Endothelial cell of umbilical vein (primary cell): Measurements from ENCODE around the gene COQ4.

ENCODE experiments used
- CTCF ChIP-seq, 2 donors: IDR thresholded peaks; 1 replicate in 1 of 2; 2 replicates in 1 of 2; pipeline ENCODE4 v1.5.1; 2011; ENCODE audit warnings: low read length in 2 of 2, mild to moderate bottlenecking in 2 of 2, moderate library complexity in 2 of 2, control low read depth in 1 of 2, inconsistent platforms in 1 of 2, low read depth in 1 of 2; ENCODE audit not compliant: insufficient read depth in 1 of 2; ENCODE audit errors: extremely low read depth in 1 of 2
- EZH2 ChIP-seq: IDR thresholded peaks from 2 replicates; pipeline ENCODE4 v1.6.1; 2012; ENCODE audit warnings: borderline replicate concordance, low read depth, mild to moderate bottlenecking, moderate library complexity, low read length, inconsistent platforms; ENCODE audit not compliant: severe bottlenecking
- GATA2 ChIP-seq: IDR thresholded peaks from 2 replicates; pipeline ENCODE4 v1.7.0; 2011; ENCODE audit warnings: low read depth, mild to moderate bottlenecking, moderate library complexity, mixed read lengths, low read length; ENCODE audit not compliant: insufficient read length, insufficient read depth
- JUN ChIP-seq: IDR thresholded peaks from 2 replicates; pipeline ENCODE4 v1.6.1; 2011; ENCODE audit warnings: borderline replicate concordance, low read depth; ENCODE audit not compliant: insufficient read length, insufficient read depth
- MAX ChIP-seq: IDR thresholded peaks from 2 replicates; pipeline ENCODE4 v1.6.1; 2011; ENCODE audit not compliant: insufficient read depth, insufficient read length
- MYC ChIP-seq: IDR thresholded peaks from one replicate; pipeline ENCODE4 v1.6.1; 2011; ENCODE audit warnings: mild to moderate bottlenecking, low read depth, low read length
- POLR2A ChIP-seq: IDR thresholded peaks from 2 replicates; pipeline ENCODE4 v1.6.1; 2012; ENCODE audit warnings: low read depth, mild to moderate bottlenecking, control low read depth, low read length
- POLR2AphosphoS5 ChIP-seq: IDR thresholded peaks from 2 replicates; pipeline ENCODE4 v1.6.1; 2012; ENCODE audit warnings: low read depth, mild to moderate bottlenecking, control low read depth, low read length, moderate library complexity; ENCODE audit not compliant: insufficient read depth

- TF ChIP-seq POLR2AphosphoS5 (no peak), CTCF (IDR thresholded peaks at IDR 0.05; ENCODE audit: extremely low read depth in 1 of 2, insufficient read depth in 1 of 2, low read depth in 1 of 2, low read length in 2 of 2) (no peak), GATA2 (no peak), EZH2 (no peak), POLR2A (no peak), JUN (no peak), MAX (no peak), MYC (no peak)
Measured at GRCh38 chr9:128349125-128349524, 26.5 kb downstream of the COQ4 start.
